H9 (cell line): ENCODE measurements around the gene NCMAP. TPM values are rescaled to one million over a fixed set of nuclear protein-coding genes. Genes with fewer than 3 reads are reported as not detected.

ENCODE experiments used
- DNase-seq: peaks from one replicate; pipeline ENCODE4 v3.0.0-alpha.2; 2017
- H2AFZ ChIP-seq: one replicate; pipeline ENCODE4 v1.6.1; 2013; ENCODE audit warnings: mild to moderate bottlenecking, low read length, control low read depth, moderate library complexity
- H2AK5ac ChIP-seq: 2 replicates; pipeline ENCODE4 v1.6.1; 2013; ENCODE audit warnings: low read length, control low read depth, mixed read lengths; ENCODE audit not compliant: insufficient read length
- H2BK120ac ChIP-seq: one replicate; pipeline ENCODE4 v1.6.1; 2013; ENCODE audit warnings: low read depth, mild to moderate bottlenecking, low read length, control low read depth, inconsistent platforms; ENCODE audit not compliant: poor library complexity, severe bottlenecking
- H2BK12ac ChIP-seq: 2 replicates; pipeline ENCODE4 v1.6.1; 2013; ENCODE audit warnings: low read length, control low read depth, mixed read lengths, low read depth; ENCODE audit not compliant: insufficient read length
- H2BK15ac ChIP-seq: 2 replicates; pipeline ENCODE4 v1.6.1; 2013; ENCODE audit warnings: low read depth, low read length, control low read depth
- H2BK20ac ChIP-seq: one replicate; pipeline ENCODE4 v1.6.1; 2013; ENCODE audit warnings: low read depth, mild to moderate bottlenecking, low read length, control low read depth, inconsistent platforms; ENCODE audit not compliant: poor library complexity, severe bottlenecking
- H2BK5ac ChIP-seq: 2 replicates; pipeline ENCODE4 v1.6.1; 2013; ENCODE audit warnings: low read length, control low read depth, mixed read lengths; ENCODE audit not compliant: insufficient read length
- H3K14ac ChIP-seq: 2 replicates; pipeline ENCODE4 v1.6.1; 2013; ENCODE audit warnings: low read length, control low read depth; ENCODE audit not compliant: insufficient read depth
- H3K18ac ChIP-seq: 2 replicates; pipeline ENCODE4 v1.6.1; 2013; ENCODE audit warnings: low read depth, mild to moderate bottlenecking, mixed read lengths, low read length, control low read depth; ENCODE audit not compliant: insufficient read length
- H3K23ac ChIP-seq: 2 replicates; pipeline ENCODE4 v1.6.1; 2013; ENCODE audit warnings: low read length, control low read depth, mixed read lengths, low read depth; ENCODE audit not compliant: insufficient read length
- H3K23me2 ChIP-seq: 2 replicates; pipeline ENCODE4 v1.6.1; 2013; ENCODE audit warnings: low read depth, mild to moderate bottlenecking, mixed read lengths, low read length, control low read depth; ENCODE audit not compliant: insufficient read length, poor library complexity, severe bottlenecking
- H3K27ac ChIP-seq: 2 replicates; pipeline ENCODE4 v1.5.1; 2013; ENCODE audit warnings: low read length, control low read depth, mixed read lengths, low read depth; ENCODE audit not compliant: insufficient read length
- H3K27me3 ChIP-seq: 2 replicates; pipeline ENCODE4 v1.6.1; 2013; ENCODE audit warnings: low read length, control low read depth, inconsistent platforms; ENCODE audit not compliant: insufficient read depth
- H3K4ac ChIP-seq: 2 replicates; pipeline ENCODE4 v1.6.1; 2013; ENCODE audit warnings: low read depth, mild to moderate bottlenecking, control low read depth, inconsistent platforms, low read length, moderate library complexity
- H3K4me1 ChIP-seq: 2 replicates; pipeline ENCODE4 v1.6.1; 2013; ENCODE audit warnings: low read length, control low read depth, inconsistent platforms; ENCODE audit not compliant: insufficient read depth
- H3K4me2 ChIP-seq: 2 replicates; pipeline ENCODE4 v1.6.1; 2013; ENCODE audit warnings: low read length, control low read depth, mixed read lengths; ENCODE audit not compliant: insufficient read length, insufficient read depth
- H3K56ac ChIP-seq: 2 replicates; pipeline ENCODE4 v1.6.1; 2013; ENCODE audit warnings: low read depth, mild to moderate bottlenecking, mixed read lengths, low read length, control low read depth; ENCODE audit not compliant: insufficient read length
- H3K79me1 ChIP-seq: 2 replicates; pipeline ENCODE4 v1.6.1; 2013; ENCODE audit warnings: low read depth, mild to moderate bottlenecking, moderate library complexity, low read length, control low read depth, inconsistent platforms; ENCODE audit not compliant: insufficient read depth, poor library complexity, severe bottlenecking
- H3K79me2 ChIP-seq: 2 replicates; pipeline ENCODE4 v1.6.1; 2013; ENCODE audit warnings: low read length, control low read depth, inconsistent platforms; ENCODE audit not compliant: insufficient read depth
- H3K9ac ChIP-seq: 2 replicates; pipeline ENCODE4 v1.6.1; 2013; ENCODE audit warnings: low read length, control low read depth, mixed read lengths; ENCODE audit not compliant: insufficient read length; ENCODE audit errors: extremely low read depth
- H3K9me3 ChIP-seq: one replicate; pipeline ENCODE4 v1.6.1; 2013; ENCODE audit warnings: low read depth, low read length, inconsistent platforms; ENCODE audit not compliant: control insufficient read depth
- H3T11ph ChIP-seq: one replicate; pipeline ENCODE4 v1.6.1; 2013; ENCODE audit warnings: mild to moderate bottlenecking, low read length, control low read depth, inconsistent platforms
- H4K20me1 ChIP-seq: one replicate; pipeline ENCODE4 v1.6.1; 2013; ENCODE audit not compliant: control insufficient read depth, insufficient read length, insufficient read depth
- H4K5ac ChIP-seq: 2 replicates; pipeline ENCODE4 v1.6.1; 2013; ENCODE audit warnings: low read depth, mild to moderate bottlenecking, mixed read lengths, low read length, control low read depth; ENCODE audit not compliant: insufficient read length
- H4K8ac ChIP-seq: replicated peaks from 2 replicates; pipeline ENCODE4 v1.6.1; 2013; ENCODE audit warnings: low read length, control low read depth, mixed read lengths, low read depth; ENCODE audit not compliant: insufficient read length
- H4K91ac ChIP-seq: 2 replicates; pipeline ENCODE4 v1.6.1; 2013; ENCODE audit warnings: low read depth, mild to moderate bottlenecking, moderate library complexity, mixed read lengths, low read length, control low read depth; ENCODE audit not compliant: insufficient read length
- H3K27ac Mint-ChIP-seq, 3 experiments: 2 replicates in 2 of 3; 3 replicates in 1 of 3; pipeline ENCODE4 v1.8.0; 2020 to 2021; ENCODE audit warnings: mixed read lengths in 3 of 3, mild to moderate bottlenecking in 1 of 3, moderate library complexity in 1 of 3
- H3K27me3 Mint-ChIP-seq: 2 replicates; pipeline ENCODE4 v1.8.0; 2021; ENCODE audit warnings: low read depth, mild to moderate bottlenecking, moderate library complexity, mixed read lengths
- H3K36me3 Mint-ChIP-seq, 3 experiments: 2 replicates in 2 of 3; 3 replicates in 1 of 3; pipeline ENCODE4 v1.8.0; 2020 to 2021; ENCODE audit warnings: low read depth in 3 of 3, mixed read lengths in 3 of 3; ENCODE audit not compliant: insufficient read depth in 1 of 3
- H3K4me1 Mint-ChIP-seq, 2 experiments: 2 replicates each; pipeline ENCODE4 v1.8.0; 2020; ENCODE audit warnings: mixed read lengths in 2 of 2
- H3K4me3 Mint-ChIP-seq, 2 experiments: 2 replicates in 1 of 2; 3 replicates in 1 of 2; pipeline ENCODE4 v1.8.0; 2020 to 2021; ENCODE audit warnings: mild to moderate bottlenecking in 2 of 2, mixed read lengths in 2 of 2, moderate library complexity in 1 of 2
- H3K9me3 Mint-ChIP-seq, 2 experiments: 2 replicates in 1 of 2; 3 replicates in 1 of 2; pipeline ENCODE4 v1.8.0; 2020; ENCODE audit warnings: mild to moderate bottlenecking in 2 of 2, mixed read lengths in 2 of 2, moderate library complexity in 1 of 2
- WGBS: extraction: QIAGEN DNeasy Blood & Tissue Kit; methylation state at CpG from one replicate; pipeline ENCODE4 v1.1.7; 2013; ENCODE audit warnings: missing lambda C conversion rate, low lambda C conversion rate, mixed read lengths; ENCODE audit not compliant: insufficient read length; ENCODE audit errors: extremely low coverage; 5-methylcytosine and 5-hydroxymethylcytosine counted together
- total RNA-seq: library from RNA; stranded (reverse); gene quantifications from 2 replicates; pipeline ENCODE4 v1.2.1, GENCODE V29; 2021
- TF ChIP-seq, protein P1 (sequence below): fragments of 200-600 bp; sonication (generic); conservative IDR thresholded peaks from 3 replicates; pipeline ENCODE4 v1.8.0; 2021; ENCODE audit warnings: antibody characterized with exemption, mild to moderate bottlenecking

Gene NCMAP
- total RNA-seq, 1 experiment from 2014 or later, result 0.35 TPM

DNA sequence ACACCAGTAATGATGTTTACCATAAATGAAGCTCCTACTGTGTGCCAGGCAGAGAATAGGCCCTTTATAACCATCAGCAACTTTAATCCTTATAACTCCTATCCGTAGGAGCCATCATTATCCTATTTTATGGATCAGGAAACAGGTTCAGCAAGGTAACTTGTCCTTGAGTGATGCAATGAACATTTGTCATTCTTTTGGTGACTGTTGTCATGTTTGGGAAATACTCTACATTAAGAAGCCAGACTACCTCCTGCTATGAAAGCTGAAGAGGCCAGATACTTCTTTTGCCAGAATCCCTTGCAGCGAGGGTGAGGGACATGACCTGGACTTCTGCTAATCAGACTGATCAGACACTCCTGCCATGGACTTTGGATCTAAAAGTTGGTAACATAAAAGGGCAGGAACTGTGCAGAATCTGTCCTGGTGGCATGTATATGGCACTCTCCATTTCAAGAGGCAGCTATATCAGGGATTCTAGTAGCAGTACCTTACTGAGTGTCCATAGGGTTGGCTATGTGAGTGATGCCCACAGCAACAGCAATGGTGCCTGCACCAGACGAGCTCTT, 54.1 kb downstream of the NCMAP start:
- Histone ChIP-seq H4K5ac (no peak overlapping the region), H3K23me2 (no peaks in the 10 kb centered on the region), H4K91ac (no peak overlapping the region), H4K20me1 (no peaks in the 10 kb centered on the region), H2BK5ac (no peak overlapping the region), H4K8ac (no peak overlapping the region), H3K4me2 (no peak overlapping the region), H3K4me1 (no peaks in the 10 kb centered on the region), H2BK120ac (no peak overlapping the region), H2BK12ac (no peak overlapping the region), H3K79me2 (no peaks in the 10 kb centered on the region), H3K79me1 (no peaks in the 10 kb centered on the region), H3K18ac (no peak overlapping the region), H2AFZ (no peak overlapping the region), H3K9me3 (no peaks in the 10 kb centered on the region), H3K56ac (no peak overlapping the region), H3K4ac (no peak overlapping the region), H3K9ac (no peak overlapping the region), H2BK20ac (no peak overlapping the region), H2AK5ac (no peak overlapping the region), H3K14ac (no peak overlapping the region), H3T11ph (no peak overlapping the region), H2BK15ac (no peak overlapping the region), H3K27ac (no peak overlapping the region), H3K27me3 (no peaks in the 10 kb centered on the region), H3K23ac (no peak overlapping the region)
- Mint-ChIP-seq H3K27me3 (peaks cover 5% of the 10 kb centered on the region), H3K4me3 (no peak overlapping the region), H3K4me1 (no peaks in the 10 kb centered on the region), H3K9me3 (no peaks in the 10 kb centered on the region), H3K27ac (no peak overlapping the region), H3K36me3 (no peaks in the 10 kb centered on the region)
- no peak for DNase-seq
- WGBS, result no CpG with 5 or more reads among the region's 3 CpGs
- TF ChIP-seq, protein P1, sequence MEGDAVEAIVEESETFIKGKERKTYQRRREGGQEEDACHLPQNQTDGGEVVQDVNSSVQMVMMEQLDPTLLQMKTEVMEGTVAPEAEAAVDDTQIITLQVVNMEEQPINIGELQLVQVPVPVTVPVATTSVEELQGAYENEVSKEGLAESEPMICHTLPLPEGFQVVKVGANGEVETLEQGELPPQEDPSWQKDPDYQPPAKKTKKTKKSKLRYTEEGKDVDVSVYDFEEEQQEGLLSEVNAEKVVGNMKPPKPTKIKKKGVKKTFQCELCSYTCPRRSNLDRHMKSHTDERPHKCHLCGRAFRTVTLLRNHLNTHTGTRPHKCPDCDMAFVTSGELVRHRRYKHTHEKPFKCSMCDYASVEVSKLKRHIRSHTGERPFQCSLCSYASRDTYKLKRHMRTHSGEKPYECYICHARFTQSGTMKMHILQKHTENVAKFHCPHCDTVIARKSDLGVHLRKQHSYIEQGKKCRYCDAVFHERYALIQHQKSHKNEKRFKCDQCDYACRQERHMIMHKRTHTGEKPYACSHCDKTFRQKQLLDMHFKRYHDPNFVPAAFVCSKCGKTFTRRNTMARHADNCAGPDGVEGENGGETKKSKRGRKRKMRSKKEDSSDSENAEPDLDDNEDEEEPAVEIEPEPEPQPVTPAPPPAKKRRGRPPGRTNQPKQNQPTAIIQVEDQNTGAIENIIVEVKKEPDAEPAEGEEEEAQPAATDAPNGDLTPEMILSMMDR, result no peak
